Pancreas (tissue), 10 donors: ENCODE data around the gene S1PR3. TPM values are rescaled to one million over a fixed set of nuclear protein-coding genes. Genes with fewer than 3 reads are reported as not detected.

Experiments used
- ATAC-seq, 4 donors: fragments of 200-7000 bp; cut with Tn5 transposase; one replicate each; pipeline versions ENCODE4 v1.8.0 to v1.9.1; 2020; ENCODE audit warnings: mild to moderate bottlenecking in 4 of 4, moderate library complexity in 4 of 4
- DNase-seq, 6 donors: peaks; one replicate each; pipeline ENCODE4 v3.0.0-alpha.2; 2020
- FAIRE-seq: peaks from 2 replicates; lab custom pipeline; 2012; peaks lifted over from hg19 to GRCh38; lab: Jason Lieb, UNC
- H3K27ac ChIP-seq, 4 donors: fragments of 200-600 bp; sonication (generic); 1 replicate in 3 of 4; 2 replicates in 1 of 4; pipeline versions ENCODE4 v1.5.0 to v1.8.0; 2020
- H3K27me3 ChIP-seq, 4 donors: fragments of 200-600 bp; one replicate each; pipeline ENCODE4 v1.8.0; 2021
- H3K36me3 ChIP-seq, 3 donors: fragments of 200-600 bp; sonication (generic) in 1 of 3; one replicate each; pipeline versions ENCODE4 v1.5.0 to v1.8.0; 2020 to 2021
- H3K4me1 ChIP-seq, 3 donors: fragments of 200-600 bp; one replicate each; pipeline ENCODE4 v1.8.0; 2021
- H3K4me3 ChIP-seq, 4 donors: fragments of 200-600 bp; sonication (generic) in 2 of 4; one replicate each; pipeline versions ENCODE4 v1.5.0 to v1.8.0; 2020 to 2021
- H3K9me3 ChIP-seq, 4 donors: fragments of 200-600 bp; one replicate each; pipeline ENCODE4 v1.8.0; 2021
- WGBS, 2 donors: extraction: QIAGEN DNeasy Blood & Tissue Kit; methylation state at CpG; one replicate each; pipeline ENCODE4 v1.1.7; 2013; 5-methylcytosine and 5-hydroxymethylcytosine counted together
- intact Hi-C, 3 donors: fragments of 100-400 bp; cut with DNase I; formaldehyde crosslinking; loops; one replicate each; pipeline versions ENCODE4 v1.11.1 to v1.14.2; 2022
- polyA plus RNA-seq, 2 donors: library from polyadenylated mRNA; stranded (reverse); fragments of 200-250 nt; gene quantifications; one replicate each; pipeline ENCODE4 v1.2.3, GENCODE V29; 2013
- total RNA-seq, 6 donors: library from RNA; stranded (reverse); fragmentation: NEBNext Ultra II Directional in 4 of 6; extraction: Animal tissue kit (Norgen Biotek cat#: 25700) in 4 of 6; gene quantifications; one replicate each; pipeline versions ENCODE4 v1.2.1 to v1.2.4, GENCODE V29; 2021 to 2023
- TF ChIP-seq, protein P1 (sequence below), 4 donors: fragments of 200-600 bp; sonication (generic) in 3 of 4; IDR thresholded peaks; one replicate each; pipeline versions ENCODE4 v1.5.0 to v1.8.0; 2021; ENCODE audit warnings: antibody characterized with exemption in 4 of 4
- donor health status: healthy with polysubstance abuse.
- donor health status: DM: no; HTN: no; CAD: no; lungs with moderate emphysema.
- donor health status: DM: no; HTN: no; CAD: no.
- donor health status: control.
- donor health status: control.
- donor health status: Bipolar disorder and iron deficiency.
- donor health status: DM: yes; HTN: yes; CAD: no.
- donor health status: DM: no; HTN: no; CAD: no.
- donor health status: DM: no; HTN: no; CAD: no.
- donor health status: DM: yes; HTN: yes; CAD: no.

The S1PR3 gene
- total and polyA plus RNA-seq, 8 donors: 1.4 to 4.1 (median 2.2) TPM

GRCh38 chr9:88983865-88984542 is 7.3 kb upstream of the S1PR3 start:
- no peak for FAIRE-seq
- 56 to 65% methylated on average over 2 of the region's 2 CpGs for WGBS, 2 donors

GRCh38 chr9:88984543-88984883 is 6.8 kb upstream of the S1PR3 start:
- Histone ChIP-seq H3K9me3 (no peaks in the 10 kb centered on the region), H3K36me3 (no peaks in the 10 kb centered on the region), H3K27me3 (no peaks in the 10 kb centered on the region), H3K27ac (no peak overlapping the region), H3K4me3 (no peak overlapping the region), H3K4me1 (no peaks in the 10 kb centered on the region)
- DNase-seq (no peak), FAIRE-seq (no peak), ATAC-seq (no peak)
- intact Hi-C loops: no loop called here
- WGBS, 2 donors: 71 to 77% methylated on average over 4 of the region's 4 CpGs
- TF ChIP-seq, protein P1, sequence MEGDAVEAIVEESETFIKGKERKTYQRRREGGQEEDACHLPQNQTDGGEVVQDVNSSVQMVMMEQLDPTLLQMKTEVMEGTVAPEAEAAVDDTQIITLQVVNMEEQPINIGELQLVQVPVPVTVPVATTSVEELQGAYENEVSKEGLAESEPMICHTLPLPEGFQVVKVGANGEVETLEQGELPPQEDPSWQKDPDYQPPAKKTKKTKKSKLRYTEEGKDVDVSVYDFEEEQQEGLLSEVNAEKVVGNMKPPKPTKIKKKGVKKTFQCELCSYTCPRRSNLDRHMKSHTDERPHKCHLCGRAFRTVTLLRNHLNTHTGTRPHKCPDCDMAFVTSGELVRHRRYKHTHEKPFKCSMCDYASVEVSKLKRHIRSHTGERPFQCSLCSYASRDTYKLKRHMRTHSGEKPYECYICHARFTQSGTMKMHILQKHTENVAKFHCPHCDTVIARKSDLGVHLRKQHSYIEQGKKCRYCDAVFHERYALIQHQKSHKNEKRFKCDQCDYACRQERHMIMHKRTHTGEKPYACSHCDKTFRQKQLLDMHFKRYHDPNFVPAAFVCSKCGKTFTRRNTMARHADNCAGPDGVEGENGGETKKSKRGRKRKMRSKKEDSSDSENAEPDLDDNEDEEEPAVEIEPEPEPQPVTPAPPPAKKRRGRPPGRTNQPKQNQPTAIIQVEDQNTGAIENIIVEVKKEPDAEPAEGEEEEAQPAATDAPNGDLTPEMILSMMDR (IDR thresholded peaks at IDR 0.05): no peak

More at GRCh38 chr9:88983865-88984542, 7.3 kb upstream of the S1PR3 start:
- Histone ChIP-seq H3K36me3 (no peaks in the 10 kb centered on the region), H3K4me3 (no peak overlapping the region), H3K4me1 (no peaks in the 10 kb centered on the region), H3K9me3 (no peaks in the 10 kb centered on the region), H3K27ac (no peak overlapping the region), H3K27me3 (no peaks in the 10 kb centered on the region)
- TF ChIP-seq, protein P1 (IDR thresholded peaks at IDR 0.05): no peak
- ATAC-seq (no peak), DNase-seq (no peak)
- intact Hi-C loops: no loop called here

DNA sequence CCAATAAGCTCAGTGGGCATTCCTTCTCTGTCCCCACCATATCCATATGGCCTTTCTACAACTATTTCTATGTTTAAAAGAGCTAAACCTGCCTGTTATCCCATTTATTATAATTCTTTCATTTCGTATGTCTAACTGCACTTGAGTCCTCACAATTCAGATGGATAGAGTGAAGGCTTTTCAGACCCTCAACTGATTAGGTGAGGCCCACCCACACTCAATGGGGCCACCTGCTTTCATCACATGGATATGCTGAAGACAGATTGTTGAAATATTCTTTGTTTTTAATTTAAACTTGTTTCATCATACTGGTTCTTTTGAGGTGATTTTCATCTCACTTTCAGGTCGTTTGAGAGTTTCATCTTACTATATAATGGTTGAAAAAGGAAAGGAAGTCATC is 5.7 kb upstream of the S1PR3 start:
- Histone ChIP-seq H3K4me1 (no peaks in the 10 kb centered on the region), H3K27me3 (no peaks in the 10 kb centered on the region), H3K27ac (no peak overlapping the region), H3K9me3 (no peaks in the 10 kb centered on the region), H3K4me3 (no peak overlapping the region), H3K36me3 (no peaks in the 10 kb centered on the region)
- FAIRE-seq (no peak), DNase-seq (no peak), ATAC-seq (no peak)
- WGBS, 2 donors: 55 to 60% methylated on average over 2 of the region's 2 CpGs
- TF ChIP-seq, protein P1 (IDR thresholded peaks at IDR 0.05): no peak
- intact Hi-C loops: no loop called here

DNA sequence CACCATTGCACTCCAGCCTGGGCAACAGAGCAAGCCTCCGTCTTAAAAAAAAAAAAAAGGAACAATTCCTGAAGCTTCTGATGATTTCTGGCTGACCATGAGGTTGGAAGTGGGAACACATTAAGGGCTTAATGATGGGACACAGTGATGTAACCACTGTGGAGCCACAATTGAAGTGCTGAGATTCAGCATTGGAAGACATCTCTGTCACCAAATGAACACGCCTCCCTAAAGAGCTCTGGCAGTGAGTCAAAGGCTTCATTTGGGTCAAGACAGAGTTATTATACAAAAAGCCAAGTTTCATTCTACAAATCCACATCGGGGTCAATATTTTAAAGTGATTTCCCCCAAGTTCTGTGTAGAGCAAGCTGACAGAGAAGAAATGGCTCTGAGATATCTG is 4.5 kb upstream of the S1PR3 start:
- Histone ChIP-seq H3K36me3 (no peaks in the 10 kb centered on the region), H3K27ac (no peak overlapping the region), H3K27me3 (no peaks in the 10 kb centered on the region), H3K4me1 (peaks cover 0 to 1% (median 0%) of the 10 kb centered on the region in 3 donors), H3K9me3 (no peaks in the 10 kb centered on the region), H3K4me3 (no peak overlapping the region)
- WGBS, 2 donors: 82 to 85% methylated on average over 3 of the region's 3 CpGs
- ATAC-seq: no peak
- no peak for FAIRE-seq
- no peak for DNase-seq
- intact Hi-C loops: no loop called here
- TF ChIP-seq, protein P1 (IDR thresholded peaks at IDR 0.05): no peak

DNA sequence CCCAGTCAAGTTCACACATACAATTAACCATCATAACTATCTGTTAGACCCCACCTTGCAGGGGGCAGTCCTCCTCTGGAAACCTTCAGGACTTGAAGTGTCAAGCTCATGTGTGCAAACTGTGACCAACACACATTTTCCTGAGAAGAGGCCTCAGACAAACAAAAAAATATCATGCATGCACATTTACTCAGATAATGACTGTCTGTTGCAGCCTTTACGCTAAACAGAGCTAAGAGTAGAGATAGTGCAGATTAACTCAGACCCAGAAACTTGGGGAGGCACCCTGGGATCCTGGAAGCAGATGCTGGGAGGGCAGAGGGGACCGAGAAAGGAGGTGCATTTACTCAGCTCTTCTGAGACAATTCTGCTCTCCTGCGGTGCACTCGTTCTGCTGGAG is 3.6 kb upstream of the S1PR3 start:
- Histone ChIP-seq H3K9me3 (no peaks in the 10 kb centered on the region), H3K4me3 (no peak overlapping the region), H3K36me3 (no peaks in the 10 kb centered on the region), H3K27ac (no peak overlapping the region), H3K4me1 (peaks cover 0 to 9% (median 0%) of the 10 kb centered on the region in 3 donors), H3K27me3 (no peaks in the 10 kb centered on the region)
- intact Hi-C loops: no loop called here
- WGBS, 2 donors: 76 to 86% methylated on average over 4 of the region's 4 CpGs
- FAIRE-seq: no peak
- no peak for DNase-seq
- TF ChIP-seq, protein P1 (IDR thresholded peaks at IDR 0.05): no peak
- ATAC-seq: no peak
